ENCODE data around the gene ASCC1. TPM values are rescaled to one million over a fixed set of nuclear protein-coding genes. Genes with fewer than 3 reads are reported as not detected.
A peak's percentile ranks its signal among the peaks of the same experiment; 100 is the strongest.

Gene ASCC1
- total RNA-seq, 2 experiments from 2014 or later, result 50.9 to 52.5 TPM

GRCh38 chr10:72186258-72186981, 29.7 kb downstream of the ASCC1 start:
- intact Hi-C loops (cut with micrococcal nuclease), result no loop called here
- Mint-ChIP-seq H3K36me3 (peaks cover 24% of the 10 kb centered on the region), H3K27ac (no peak overlapping the region), H3K4me3 (no peak overlapping the region), H3K27me3 (no peaks in the 10 kb centered on the region), H3K4me1 (ENCODE audit: low read depth) (peaks cover 8% of the 10 kb centered on the region), H3K9me3 (peaks cover 11% of the 10 kb centered on the region)
- DNase-seq, result no peak
- POLR2A ChIA-PET, result interaction anchor here (0.7 kb wide), 1 partner anchor 24 kb away, joined by 5 read pairs; no protein-coding TSS in a partner anchor
- CTCF ChIA-PET, result interaction anchor here (0.8 to 1.1 kb wide), 2 partner anchors 38 to 87 kb away, joined by 3 to 4 read pairs; no protein-coding TSS in a partner anchor

DNA sequence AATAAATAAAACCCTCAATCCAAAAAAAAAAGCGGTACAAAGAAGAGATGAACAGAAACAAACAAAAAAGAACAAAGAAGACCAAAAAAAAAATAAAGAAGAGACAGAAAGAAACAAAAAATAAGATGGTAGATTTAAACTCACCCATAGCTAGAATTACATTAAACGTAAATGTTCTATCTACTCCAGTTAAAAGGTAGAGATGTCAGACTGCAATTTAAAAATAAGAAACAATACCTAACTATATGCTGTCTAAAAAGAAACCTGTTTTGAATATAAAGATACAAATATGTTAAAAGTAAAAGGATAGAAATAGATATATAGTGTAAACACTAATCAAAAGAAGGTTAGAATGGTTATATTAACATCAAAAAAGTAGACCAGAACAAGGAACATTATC, 31.9 kb downstream of the ASCC1 start:
- no peak overlapping the region for H3K4me3 Mint-ChIP-seq
- peaks cover 8% of the 10 kb centered on the region for H3K4me1 Mint-ChIP-seq (ENCODE audit: low read depth)
- no peaks in the 10 kb centered on the region for H3K27me3 Mint-ChIP-seq
- CTCF ChIA-PET, result interaction anchor here (0.7 kb wide), 2 partner anchors 604 to 1255 kb away, joined by 4 read pairs; no protein-coding TSS in a partner anchor
- no peak overlapping the region for H3K27ac Mint-ChIP-seq
- peaks cover 27% of the 10 kb centered on the region for H3K36me3 Mint-ChIP-seq
- no peak for DNase-seq
- POLR2A ChIA-PET, result interaction anchor here (0.7 kb wide), 2 partner anchors 31 to 89 kb away, joined by 3 read pairs; no protein-coding TSS in a partner anchor
- intact Hi-C loops (cut with micrococcal nuclease), result no loop called here
- H3K9me3 Mint-ChIP-seq, result peaks cover 11% of the 10 kb centered on the region

- CTCF ChIA-PET, result no interaction called here
- no peaks in the 10 kb centered on the region for H3K9me3 Mint-ChIP-seq
- H3K4me3 Mint-ChIP-seq, result no peak overlapping the region
- no peak overlapping the region for H3K27ac Mint-ChIP-seq
- peaks cover 10% of the 10 kb centered on the region for H3K4me1 Mint-ChIP-seq (ENCODE audit: low read depth)
- intact Hi-C loops (cut with micrococcal nuclease), result no loop called here
- no peaks in the 10 kb centered on the region for H3K27me3 Mint-ChIP-seq
- POLR2A ChIA-PET, result no interaction called here
- H3K36me3 Mint-ChIP-seq, result peaks cover 13% of the 10 kb centered on the region
- no peak for DNase-seq
Measured at GRCh38 chr10:72177454-72177853, 38.6 kb downstream of the ASCC1 start.

DNA sequence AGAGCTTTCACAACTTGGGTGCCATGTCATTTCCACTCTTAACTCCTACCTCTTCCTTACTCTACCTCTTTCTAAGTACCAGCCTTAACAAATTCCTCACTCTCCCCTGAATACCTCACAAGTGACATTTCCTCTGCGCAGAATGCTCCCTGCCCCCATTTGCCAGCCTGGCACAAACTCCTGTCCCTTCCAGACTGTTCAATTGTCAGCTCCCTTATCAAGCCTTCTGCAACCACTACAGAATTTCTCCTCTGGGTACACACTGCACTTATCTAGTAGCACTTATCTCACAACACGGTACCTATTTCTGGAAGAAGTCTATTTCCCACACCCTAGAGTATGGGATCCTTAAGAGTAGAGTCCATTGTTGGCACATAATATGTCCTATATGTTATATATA, 39.4 kb downstream of the ASCC1 start:
- Mint-ChIP-seq H3K4me1 (ENCODE audit: low read depth) (peaks cover 10% of the 10 kb centered on the region), H3K4me3 (no peak overlapping the region), H3K27me3 (no peaks in the 10 kb centered on the region), H3K9me3 (no peaks in the 10 kb centered on the region), H3K27ac (no peak overlapping the region), H3K36me3 (peaks cover 12% of the 10 kb centered on the region)
- ChIA-PET CTCF (no interaction called here), POLR2A (no interaction called here)
- intact Hi-C loops (cut with micrococcal nuclease), result no loop called here
- DNase-seq, result no peak

DNA sequence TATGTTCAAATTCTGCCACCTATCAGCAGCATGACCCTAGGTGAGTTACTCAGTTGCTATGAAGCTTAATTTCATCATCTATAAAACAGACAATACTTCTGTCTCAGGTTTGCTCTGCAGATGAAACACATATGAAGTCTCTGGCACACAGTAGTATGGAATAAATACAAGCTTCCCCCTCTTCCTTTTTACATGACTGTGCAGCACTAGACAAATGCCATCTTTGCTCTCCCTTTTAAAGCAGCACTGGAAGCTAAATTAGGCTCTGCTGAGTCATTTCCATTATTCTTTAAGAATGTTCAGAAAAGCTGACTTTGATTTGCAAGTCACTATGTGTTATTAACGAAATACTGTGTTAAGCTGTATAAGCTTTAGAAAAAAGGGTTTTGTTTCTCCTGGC, 40.9 kb downstream of the ASCC1 start:
- H3K4me3 Mint-ChIP-seq, result no peak overlapping the region
- H3K27me3 Mint-ChIP-seq, result no peaks in the 10 kb centered on the region
- DNase-seq, result no peak
- no peak overlapping the region for H3K27ac Mint-ChIP-seq
- ChIA-PET CTCF (interaction anchor here (0.9 to 1.9 kb wide), 3 partner anchors 43 to 126 kb away, joined by 3 to 5 read pairs (median 4); no protein-coding TSS in a partner anchor), POLR2A (interaction anchor here (1.5 kb wide), 1 partner anchor 41 kb away, joined by 3 read pairs; the partner anchor contains the start of genes ANAPC16 and ASCC1)
- intact Hi-C loops (cut with micrococcal nuclease), result no loop called here
- H3K9me3 Mint-ChIP-seq, result no peaks in the 10 kb centered on the region
- peaks cover 15% of the 10 kb centered on the region for H3K36me3 Mint-ChIP-seq
- peaks cover 10% of the 10 kb centered on the region for H3K4me1 Mint-ChIP-seq (ENCODE audit: low read depth)

GRCh38 chr10:72174297-72174662, 41.8 kb downstream of the ASCC1 start:
- Mint-ChIP-seq H3K27ac (no peak overlapping the region), H3K4me3 (no peak overlapping the region), H3K9me3 (no peaks in the 10 kb centered on the region), H3K36me3 (peaks cover 12% of the 10 kb centered on the region), H3K27me3 (no peaks in the 10 kb centered on the region), H3K4me1 (ENCODE audit: low read depth) (peaks cover 10% of the 10 kb centered on the region)
- ChIA-PET POLR2A (interaction anchor here (1.5 kb wide), 1 partner anchor 42 kb away, joined by 3 read pairs; the partner anchor contains the start of genes ANAPC16 and ASCC1), CTCF (interaction anchor here (0.5 to 1.9 kb wide), 4 partner anchors 46 to 162 kb away, joined by 3 to 5 read pairs (median 4); no protein-coding TSS in a partner anchor)
- intact Hi-C loops (cut with micrococcal nuclease), result no loop called here
- DNase-seq, result no peak

DNA sequence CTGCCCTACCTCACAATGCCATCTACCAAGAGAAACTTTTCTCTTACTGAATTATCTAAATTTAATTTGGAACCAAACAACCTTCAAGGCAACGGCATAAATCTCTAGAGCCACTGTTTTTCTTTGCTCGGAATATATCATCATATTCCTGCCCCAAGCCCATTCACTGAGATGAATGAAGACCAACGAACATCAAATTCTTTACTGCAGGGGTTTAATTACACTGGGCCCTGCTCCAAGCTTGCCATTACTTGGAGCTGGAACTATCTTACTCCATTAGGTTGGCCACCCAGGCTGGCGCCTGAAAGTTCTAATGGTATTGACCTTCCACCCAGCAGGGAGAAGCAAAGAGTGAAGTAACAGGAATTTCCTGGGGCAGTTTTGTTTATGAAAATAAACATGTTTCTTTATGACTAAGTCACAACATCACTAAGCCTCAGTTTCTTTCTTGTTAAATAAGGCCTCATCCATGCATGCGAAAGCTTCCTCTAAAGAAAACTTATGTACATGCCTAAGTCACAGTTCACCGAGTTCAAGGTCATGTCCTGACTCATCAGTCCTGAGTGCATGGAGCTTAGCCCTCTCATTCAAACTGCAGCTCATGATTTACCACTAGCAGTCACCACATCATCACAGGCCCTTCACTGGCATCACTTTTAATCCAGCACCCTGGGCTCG, 42.3 kb downstream of the ASCC1 start:
- intact Hi-C loops (cut with micrococcal nuclease), result no loop called here
- peaks cover 10% of the 10 kb centered on the region for H3K4me1 Mint-ChIP-seq (ENCODE audit: low read depth)
- peaks cover 9% of the 10 kb centered on the region for H3K36me3 Mint-ChIP-seq
- no peaks in the 10 kb centered on the region for H3K27me3 Mint-ChIP-seq
- no peak overlapping the region for H3K4me3 Mint-ChIP-seq
- DNase-seq, result peak; percentile 23
- ChIA-PET CTCF (interaction anchor here (0.5 to 1.9 kb wide), 3 partner anchors 46 to 163 kb away, joined by 4 to 5 read pairs (median 4); no protein-coding TSS in a partner anchor), POLR2A (no interaction called here)
- H3K9me3 Mint-ChIP-seq, result no peaks in the 10 kb centered on the region
- no peak overlapping the region for H3K27ac Mint-ChIP-seq

GRCh38 chr10:72173262-72173618, 42.8 kb downstream of the ASCC1 start:
- POLR2A ChIA-PET, result no interaction called here

DNA sequence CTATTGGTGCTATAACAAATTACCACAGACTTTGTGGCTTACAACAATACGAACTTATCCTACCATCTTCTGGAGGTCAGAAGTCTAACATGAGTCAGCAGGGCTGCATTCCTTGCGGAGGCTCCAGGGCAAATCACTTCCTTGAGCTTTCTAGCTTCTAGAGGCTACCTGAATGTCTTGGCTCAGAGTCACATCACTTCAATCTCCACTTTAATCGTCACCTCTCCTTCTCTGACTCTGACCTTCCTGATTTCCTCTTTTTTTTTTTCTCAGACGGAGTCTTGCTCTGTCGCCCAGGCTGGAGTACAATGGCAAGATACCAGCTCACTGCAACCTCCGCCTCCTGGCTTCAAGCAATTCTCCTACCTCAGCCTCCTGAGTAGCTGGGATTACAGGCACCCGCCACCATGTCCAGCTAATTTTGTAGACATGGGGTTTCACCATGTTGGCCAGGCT, 44.9 kb downstream of the ASCC1 start:
- ChIA-PET CTCF (interaction anchor here (0.6 kb wide), 1 partner anchor 9 kb away, joined by 6 read pairs; no protein-coding TSS in a partner anchor), POLR2A (no interaction called here)
- intact Hi-C loops (cut with micrococcal nuclease), result no loop called here
- H3K27me3 Mint-ChIP-seq, result no peaks in the 10 kb centered on the region
- peaks cover 5% of the 10 kb centered on the region for H3K36me3 Mint-ChIP-seq
- H3K4me1 Mint-ChIP-seq (ENCODE audit: low read depth), result peaks cover 10% of the 10 kb centered on the region
- no peak overlapping the region for H3K27ac Mint-ChIP-seq
- no peak for DNase-seq
- H3K9me3 Mint-ChIP-seq, result no peaks in the 10 kb centered on the region
- H3K4me3 Mint-ChIP-seq, result no peak overlapping the region

More at GRCh38 chr10:72173262-72173618, 42.8 kb downstream of the ASCC1 start:
- CTCF ChIA-PET, result no interaction called here
- H3K4me1 Mint-ChIP-seq (ENCODE audit: low read depth), result peaks cover 10% of the 10 kb centered on the region
- peaks cover 9% of the 10 kb centered on the region for H3K36me3 Mint-ChIP-seq
- no peaks in the 10 kb centered on the region for H3K27me3 Mint-ChIP-seq
- H3K27ac Mint-ChIP-seq, result no peak overlapping the region
- intact Hi-C loops (cut with micrococcal nuclease), result no loop called here
- no peaks in the 10 kb centered on the region for H3K9me3 Mint-ChIP-seq
- no peak overlapping the region for H3K4me3 Mint-ChIP-seq
- DNase-seq, result no peak

- peaks cover 5% of the 10 kb centered on the region for H3K36me3 Mint-ChIP-seq
- POLR2A ChIA-PET, result no interaction called here
Measured at GRCh38 chr10:72170733-72171132, 45.3 kb downstream of the ASCC1 start.

GRCh38 chr10:72170263-72170662, 45.8 kb downstream of the ASCC1 start:
- H3K9me3 Mint-ChIP-seq, result no peaks in the 10 kb centered on the region
- ChIA-PET POLR2A (no interaction called here), CTCF (no interaction called here)
- no peak overlapping the region for H3K27ac Mint-ChIP-seq
- peaks cover 13% of the 10 kb centered on the region for H3K4me1 Mint-ChIP-seq (ENCODE audit: low read depth)
- H3K36me3 Mint-ChIP-seq, result peaks cover 5% of the 10 kb centered on the region
- intact Hi-C loops (cut with micrococcal nuclease), result no loop called here
- no peak for DNase-seq
- H3K4me3 Mint-ChIP-seq, result no peak overlapping the region
- H3K27me3 Mint-ChIP-seq, result no peaks in the 10 kb centered on the region

More at GRCh38 chr10:72170733-72171132, 45.3 kb downstream of the ASCC1 start:
- no peak for DNase-seq
- no peaks in the 10 kb centered on the region for H3K9me3 Mint-ChIP-seq
- no peak overlapping the region for H3K27ac Mint-ChIP-seq
- H3K4me3 Mint-ChIP-seq, result no peak overlapping the region
- CTCF ChIA-PET, result interaction anchor here (0.6 kb wide), 1 partner anchor 9 kb away, joined by 6 read pairs; no protein-coding TSS in a partner anchor
- no peaks in the 10 kb centered on the region for H3K27me3 Mint-ChIP-seq
- intact Hi-C loops (cut with micrococcal nuclease), result no loop called here
- peaks cover 10% of the 10 kb centered on the region for H3K4me1 Mint-ChIP-seq (ENCODE audit: low read depth)

- intact Hi-C loops (cut with micrococcal nuclease), result no loop called here
- Mint-ChIP-seq H3K4me1 (ENCODE audit: low read depth) (peaks cover 22% of the 10 kb centered on the region), H3K9me3 (no peaks in the 10 kb centered on the region), H3K4me3 (no peak overlapping the region), H3K27ac (no peak overlapping the region), H3K27me3 (no peaks in the 10 kb centered on the region), H3K36me3 (peaks cover 7% of the 10 kb centered on the region)
- ChIA-PET POLR2A (no interaction called here), CTCF (interaction anchor here (0.8 kb wide), 1 partner anchor 49 kb away, joined by 3 read pairs; the partner anchor contains the start of genes ANAPC16 and ASCC1)
- DNase-seq, result no peak
Measured at GRCh38 chr10:72167118-72167517, 49.0 kb downstream of the ASCC1 start.
